HepG2 (cell line): Measurements from ENCODE around the gene TTLL1. TPM values are rescaled to one million over a fixed set of nuclear protein-coding genes. Genes with fewer than 3 reads are reported as not detected.

Experiments used
- ATAC-seq: fragments of 200-7000 bp; cut with Tn5 transposase; 3 replicates; pipeline ENCODE4 v1.9.1; 2020; ENCODE audit warnings: mild to moderate bottlenecking, moderate library complexity
- BruUV-seq: library from RNA; stranded (reverse); fragments of 400-500 nt; replicated peaks from 2 replicates; lab custom pipeline; 2021; lab: Mats Ljungman, UMichigan
- CTCF ChIA-PET: fragments of 300-600 bp; formaldehyde crosslinking; extraction: SDS; loops from one replicate; lab custom pipeline; 2021; ENCODE audit warnings: low total read pairs, inconsistent platforms, low intra/inter-chr PET ratio; lab: Yijun Ruan, JAX
- POLR2A ChIA-PET: fragments of 350-600 bp; sonication (Branson Sonifier 250); formaldehyde crosslinking; loops from one replicate; lab custom pipeline; 2020; ENCODE audit warnings: antibody characterized with exemption, inconsistent platforms; lab: Yijun Ruan, JAX
- DNase-seq: peaks from one replicate; pipeline ENCODE4 v3.0.0-alpha.2; 2015; ENCODE audit warnings: low spot score
- FAIRE-seq: peaks from 3 replicates; lab custom pipeline; 2011; peaks lifted over from hg19 to GRCh38; lab: Jason Lieb, UNC
- H2AFZ ChIP-seq: one replicate; pipeline ENCODE4 v1.6.1; 2011; ENCODE audit warnings: low read length, inconsistent platforms
- H3K27ac ChIP-seq: fragments of 300-600 bp; 3 replicates; pipeline ENCODE4 v1.8.0; 2011; ENCODE audit warnings: mixed run types, mild to moderate bottlenecking, mixed read lengths, low read length, inconsistent platforms; ENCODE audit not compliant: insufficient read depth; ENCODE audit errors: extremely low read length
- H3K27me3 ChIP-seq, 2 experiments: fragments of 200-600 bp in 1 of 2; 2 replicates in 1 of 2; 3 replicates in 1 of 2; pipeline versions ENCODE4 v1.6.0 to v1.8.0; 2011; ENCODE audit warnings: low read length in 2 of 2, mild to moderate bottlenecking in 2 of 2, moderate library complexity in 2 of 2, inconsistent platforms in 1 of 2; ENCODE audit not compliant: insufficient read depth in 2 of 2, control insufficient read depth in 1 of 2
- H3K36me3 ChIP-seq, 2 experiments: fragments of 200-600 bp in 1 of 2; replicated peaks in 1 of 2; 2 replicates in 1 of 2; 3 replicates in 1 of 2; pipeline versions ENCODE4 v1.5.1 to v1.8.0; 2011; ENCODE audit warnings: low read length in 2 of 2, inconsistent platforms in 1 of 2; ENCODE audit not compliant: insufficient read depth in 2 of 2, control insufficient read depth in 1 of 2
- H3K4me1 ChIP-seq: 2 replicates; pipeline ENCODE4 v1.5.1; 2012; ENCODE audit warnings: low read length, inconsistent platforms; ENCODE audit not compliant: insufficient read depth
- H3K4me2 ChIP-seq: 2 replicates; pipeline ENCODE4 v1.6.0; 2011; ENCODE audit warnings: low read depth, low read length, inconsistent platforms
- H3K4me3 ChIP-seq, 3 experiments: fragments of 200-600 bp in 1 of 3; sonication (generic), shearing (Covaris generic) in 1 of 3; replicated peaks in 1 of 3; 2 replicates each; pipeline ENCODE4 v1.5.1; 2011 to 2016; ENCODE audit warnings: low read length in 3 of 3, inconsistent platforms in 2 of 3, low read depth in 2 of 3, mild to moderate bottlenecking in 2 of 3, control low read depth in 1 of 3, mixed read lengths in 1 of 3; ENCODE audit not compliant: insufficient read depth in 1 of 3
- H3K79me2 ChIP-seq: one replicate; pipeline ENCODE4 v1.6.1; 2011; ENCODE audit warnings: low read length, inconsistent platforms; ENCODE audit not compliant: insufficient read depth
- H3K9ac ChIP-seq: 2 replicates; pipeline ENCODE4 v1.6.0; 2011; ENCODE audit warnings: mild to moderate bottlenecking, low read depth, low read length, inconsistent platforms; ENCODE audit not compliant: insufficient read depth
- H3K9me3 ChIP-seq: 2 replicates; pipeline ENCODE4 v1.5.1; 2012; ENCODE audit warnings: mild to moderate bottlenecking, low read length
- H4K20me1 ChIP-seq: 2 replicates; pipeline ENCODE4 v1.6.0; 2011; ENCODE audit warnings: inconsistent platforms, mild to moderate bottlenecking, low read length, moderate library complexity; ENCODE audit not compliant: insufficient read depth
- BRD4 ChIP-seq: sonication (generic); formaldehyde crosslinking; IDR thresholded peaks from 2 replicates; pipeline ENCODE4 v1.4.0; 2020; ENCODE audit warnings: missing genetic modification reagents
- CBX5 ChIP-seq: sonication (generic); formaldehyde crosslinking; IDR thresholded peaks from 2 replicates; pipeline ENCODE4 v1.4.0; 2020; ENCODE audit warnings: missing genetic modification reagents, borderline replicate concordance
- HIVEP1 ChIP-seq: sonication (generic); formaldehyde crosslinking; IDR thresholded peaks from 2 replicates; pipeline ENCODE4 v1.4.0; 2020; ENCODE audit warnings: mild to moderate bottlenecking, missing genetic modification reagents
- HOMEZ ChIP-seq: IDR thresholded peaks from 2 replicates; pipeline ENCODE4 v1.6.1; 2016; ENCODE audit warnings: low read depth
- KDM5B ChIP-seq: sonication (generic); formaldehyde crosslinking; IDR thresholded peaks from 2 replicates; pipeline ENCODE4 v1.4.0; 2020; ENCODE audit warnings: missing genetic modification reagents, mild to moderate bottlenecking, borderline replicate concordance
- KLF13 ChIP-seq: sonication (generic); formaldehyde crosslinking; IDR thresholded peaks from 2 replicates; pipeline ENCODE4 v1.4.0; 2020; ENCODE audit warnings: mild to moderate bottlenecking, missing genetic modification reagents
- MBNL3 ChIP-seq: fragments of 250-450 bp; sonication (Bioruptor Pico); conservative IDR thresholded peaks from 2 replicates; pipeline ENCODE4 v1.8.0; 2022; ENCODE audit warnings: mild to moderate bottlenecking, inconsistent platforms
- MLXIP ChIP-seq: sonication (generic); formaldehyde crosslinking; IDR thresholded peaks from 2 replicates; pipeline ENCODE4 v1.9.0; 2021; ENCODE audit warnings: missing genetic modification reagents, borderline replicate concordance
- MZF1 ChIP-seq: sonication (generic); formaldehyde crosslinking; IDR thresholded peaks from 2 replicates; pipeline ENCODE4 v1.8.1; 2023; ENCODE audit warnings: mild to moderate bottlenecking, missing genetic modification reagents, borderline replicate concordance
- XBP1 ChIP-seq: sonication (generic); formaldehyde crosslinking; IDR thresholded peaks from 2 replicates; pipeline ENCODE4 v1.5.0; 2020; ENCODE audit warnings: missing genetic modification reagents
- YEATS4 ChIP-seq: sonication (generic); formaldehyde crosslinking; IDR thresholded peaks from 2 replicates; pipeline ENCODE4 v1.4.0; 2020; ENCODE audit warnings: missing genetic modification reagents, borderline replicate concordance
- ZFP62 ChIP-seq: sonication (generic); formaldehyde crosslinking; IDR thresholded peaks from 2 replicates; pipeline ENCODE4 v1.4.0; 2020; ENCODE audit warnings: missing genetic modification reagents
- ZMYM3 ChIP-seq: sonication (generic); formaldehyde crosslinking; IDR thresholded peaks from 2 replicates; pipeline ENCODE4 v1.5.1; 2020; ENCODE audit warnings: mild to moderate bottlenecking, missing genetic modification reagents
- ZNF337 ChIP-seq: sonication (generic); formaldehyde crosslinking; IDR thresholded peaks from 2 replicates; pipeline ENCODE4 v1.5.1; 2020; ENCODE audit warnings: missing genetic modification reagents, low read depth, mild to moderate bottlenecking, borderline replicate concordance
- ZNF484 ChIP-seq: sonication (generic); formaldehyde crosslinking; IDR thresholded peaks from 2 replicates; pipeline ENCODE4 v1.5.1; 2020; ENCODE audit warnings: mild to moderate bottlenecking, low read depth, missing genetic modification reagents, borderline replicate concordance
- ZNF7 ChIP-seq: IDR thresholded peaks from 2 replicates; pipeline ENCODE4 v1.6.1; 2016; ENCODE audit warnings: missing biosample characterization, missing genetic modification reagents
- WGBS: methylation state at CpG from one replicate; pipeline ENCODE4 v1.1.6; 2017; ENCODE audit warnings: low lambda C conversion rate; 5-methylcytosine and 5-hydroxymethylcytosine counted together
- in situ Hi-C: cut with HindIII; loops from 2 replicates; pipeline ENCODE4 v1.10.0; 2017; ENCODE audit warnings: low pct_unique_long_range_greater_than_20kb; ENCODE audit not compliant: extremely low pct_ligation_motif_present
- intact Hi-C: fragments of 100-400 bp; cut with micrococcal nuclease; formaldehyde crosslinking; loops from one replicate; pipeline ENCODE4 v1.10.0; 2022; ENCODE audit not compliant: unreplicated experiment
- polyA plus RNA-seq, 8 experiments: library from polyadenylated mRNA; depleted of rRNA in 3 of 8; stranded (reverse) in 7 of 8; unstranded in 1 of 8; fragments of >200 nt; fragmentation: Illumina TruSeq in 4 of 8; extraction: Trizol in 4 of 8; gene quantifications; 2 replicates each; pipeline versions ENCODE4 v1.2.1 to v1.2.3, GENCODE V29; 2011 to 2016; ENCODE audit warnings: low read depth in 4 of 8, missing spikeins in 1 of 8, mixed read lengths in 1 of 8; ENCODE audit not compliant: insufficient read depth in 1 of 8
- total RNA-seq, 5 experiments: library from RNA; depleted of rRNA; stranded (reverse); fragments of >200 nt; fragmentation: Illumina TruSeq; extraction: Trizol; gene quantifications; 2 replicates each; pipeline ENCODE4 v1.2.3, GENCODE V29; 2016; ENCODE audit warnings: low read depth in 1 of 5

Gene TTLL1
- total and polyA plus RNA-seq, 2 of the 13 experiments (the other 11 are each of a cell fraction or from before 2014, with no cell fraction given) = 1.6 to 5.3 TPM

GRCh38 chr22:43005106-43005505 lies 84.1 kb downstream of the TTLL1 start:
- FAIRE-seq = no peak
- Histone ChIP-seq H3K4me1 (peaks cover 99% of the 10 kb centered on the region), H4K20me1 (peaks cover 57% of the 10 kb centered on the region), H3K4me3 (no peak overlapping the region), H3K4me2 (no peak overlapping the region), H3K36me3 (no peaks in the 10 kb centered on the region; a peak in 2 of 5 replicates), H3K9ac (no peak overlapping the region), H2AFZ (no peak overlapping the region), H3K27ac (peak overlapping the region; percentile 13), H3K27me3 (no peaks in the 10 kb centered on the region), H3K79me2 (peaks cover 98% of the 10 kb centered on the region), H3K9me3 (no peaks in the 10 kb centered on the region)
- in situ Hi-C loops (no loop called here), intact Hi-C loops (no loop called here)
- CTCF ChIA-PET = no interaction called here
- no TSS peak for BruUV-seq
- POLR2A ChIA-PET = interaction anchor here (0.6 to 7.3 kb wide), 4 partner anchors 10 to 42 kb away, joined by 3 to 101 read pairs (median 21); partner anchors contain the start of gene PACSIN2
- no peak for ATAC-seq
- WGBS = 76% methylated on average over 2 of the region's 2 CpGs
- DNase-seq = no peak
- no peak for TF ChIP-seq MLXIP
- TF ChIP-seq XBP1 = no peak
- no peak for TF ChIP-seq ZMYM3 (CRISPR knock-in tag)
- no peak for TF ChIP-seq KLF13
- TF ChIP-seq ZFP62 (CRISPR knock-in tag) = no peak
- TF ChIP-seq HIVEP1 (CRISPR knock-in tag) = no peak
- TF ChIP-seq KDM5B (CRISPR knock-in tag) = no peak
- no peak for TF ChIP-seq MZF1 (CRISPR knock-in tag)
- TF ChIP-seq MBNL3 = no peak
- no peak for TF ChIP-seq CBX5
- no peak for TF ChIP-seq ZNF484
- no peak for TF ChIP-seq ZNF7 (CRISPR knock-in tag)
- no peak for TF ChIP-seq ZNF337
- no peak for TF ChIP-seq BRD4 (CRISPR knock-in tag)
- TF ChIP-seq HOMEZ (CRISPR knock-in tag) = no peak
- TF ChIP-seq YEATS4 = no peak
